LNCAP (cell line): ENCODE measurements around the gene SLC4A2.

ENCODE experiments used
- TF ChIP-seq, protein P1 (sequence below): fragments of 450-650 bp; IDR thresholded peaks from 2 replicates; pipeline ENCODE4 v1.5.1; 2017; ENCODE audit warnings: mild to moderate bottlenecking

The SLC4A2 gene

GRCh38 chr7:151123822-151124464 is 64.6 kb downstream of the SLC4A2 start:
- TF ChIP-seq, protein P1, sequence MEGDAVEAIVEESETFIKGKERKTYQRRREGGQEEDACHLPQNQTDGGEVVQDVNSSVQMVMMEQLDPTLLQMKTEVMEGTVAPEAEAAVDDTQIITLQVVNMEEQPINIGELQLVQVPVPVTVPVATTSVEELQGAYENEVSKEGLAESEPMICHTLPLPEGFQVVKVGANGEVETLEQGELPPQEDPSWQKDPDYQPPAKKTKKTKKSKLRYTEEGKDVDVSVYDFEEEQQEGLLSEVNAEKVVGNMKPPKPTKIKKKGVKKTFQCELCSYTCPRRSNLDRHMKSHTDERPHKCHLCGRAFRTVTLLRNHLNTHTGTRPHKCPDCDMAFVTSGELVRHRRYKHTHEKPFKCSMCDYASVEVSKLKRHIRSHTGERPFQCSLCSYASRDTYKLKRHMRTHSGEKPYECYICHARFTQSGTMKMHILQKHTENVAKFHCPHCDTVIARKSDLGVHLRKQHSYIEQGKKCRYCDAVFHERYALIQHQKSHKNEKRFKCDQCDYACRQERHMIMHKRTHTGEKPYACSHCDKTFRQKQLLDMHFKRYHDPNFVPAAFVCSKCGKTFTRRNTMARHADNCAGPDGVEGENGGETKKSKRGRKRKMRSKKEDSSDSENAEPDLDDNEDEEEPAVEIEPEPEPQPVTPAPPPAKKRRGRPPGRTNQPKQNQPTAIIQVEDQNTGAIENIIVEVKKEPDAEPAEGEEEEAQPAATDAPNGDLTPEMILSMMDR: peak; percentile 98

DNA sequence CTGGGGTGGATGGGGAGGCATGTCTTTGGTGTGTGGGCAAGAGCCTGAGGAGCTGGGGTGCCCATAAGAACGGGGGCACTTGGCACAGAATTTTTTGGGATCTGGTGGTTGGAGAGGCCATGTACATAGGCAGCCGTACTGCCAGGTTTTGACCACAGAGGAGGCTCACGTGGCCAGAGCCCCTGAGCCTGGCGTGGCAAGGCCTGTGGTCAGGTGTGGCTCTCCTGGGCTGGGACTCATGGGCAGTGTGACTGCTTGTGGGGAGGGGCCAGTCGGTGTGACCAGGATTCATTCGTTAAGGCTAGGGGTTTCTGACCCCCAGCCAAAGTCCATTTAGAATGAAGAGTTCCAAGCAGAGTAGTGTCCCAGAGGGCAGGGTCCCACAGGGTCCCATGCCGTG is 65.1 kb downstream of the SLC4A2 start:
- TF ChIP-seq, protein P1: no peak

GRCh38 chr7:151124899-151125399 is 65.6 kb downstream of the SLC4A2 start:
- TF ChIP-seq, protein P1: no peak

- TF ChIP-seq, protein P1: no peak
Observed at GRCh38 chr7:151125470-151125845, 66.1 kb downstream of the SLC4A2 start.

- TF ChIP-seq, protein P1: no peak
Observed at GRCh38 chr7:151125846-151126481, 66.6 kb downstream of the SLC4A2 start.
